NOMO-1 (cell line): ENCODE results near the gene DEPP1.
"Not testable (repeated sequence)": the region's sequence is repeated elsewhere in the genome, so short reads cannot be mapped to it uniquely, and the experiment has no call there.

Experiments
- DNase-seq, 2 experiments: peaks; one replicate each; lab custom pipeline; 2025; ENCODE audit not compliant: unreplicated experiment in 2 of 2; lab: John Stamatoyannopoulos, UW

The DEPP1 gene

GRCh38 chr10:44978570-44979280 is at the start of gene DEPP1:
TSS of gene DEPP1 (minus strand) at chr10:44978809. CDS start at chr10:44978030, 779 bp downstream.
- DNase-seq, result no peak

DNA sequence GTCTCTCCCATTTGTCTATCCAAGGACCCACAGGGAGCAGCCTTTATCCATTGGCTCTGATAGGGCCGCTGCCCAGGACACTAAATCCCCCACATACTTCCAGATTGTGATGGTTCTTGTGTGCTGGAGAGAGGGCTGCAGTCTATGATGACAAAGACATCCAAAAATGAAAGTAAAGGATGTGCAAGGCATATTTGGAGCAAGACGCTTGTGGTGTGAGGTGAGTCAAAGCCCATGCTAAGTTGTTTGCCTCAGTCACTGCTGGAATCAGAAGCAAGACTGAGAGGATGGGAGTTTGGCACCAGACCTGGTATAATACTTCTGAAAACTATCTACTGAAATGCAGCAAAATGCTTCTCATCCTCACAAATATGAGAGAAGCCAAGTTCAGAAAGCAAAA is 44.8 kb upstream of the DEPP1 start:
- DNase-seq, result no peak

DNA sequence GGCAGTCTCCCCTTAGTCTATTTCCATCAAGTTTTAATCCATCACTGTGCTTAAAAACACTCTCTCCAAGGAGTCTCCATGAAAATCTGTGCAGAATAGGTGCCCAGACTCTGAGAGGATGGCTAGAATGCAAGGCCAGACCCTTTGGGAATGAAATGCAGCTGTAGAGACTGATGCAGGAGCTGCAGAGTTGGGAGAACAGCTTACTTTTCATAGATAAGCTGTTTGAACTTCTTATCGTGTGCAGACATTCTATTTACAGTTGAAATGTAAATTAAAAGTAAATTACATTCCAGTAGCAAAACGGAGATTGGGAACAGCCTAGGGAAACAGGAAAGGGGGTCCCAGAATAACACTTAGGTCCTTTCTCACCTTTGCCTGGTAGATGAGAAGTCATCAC is 37.0 kb upstream of the DEPP1 start:
- no peak for DNase-seq

- not testable (repeated sequence) for DNase-seq
Observed at GRCh38 chr10:45014557-45014956, 35.9 kb upstream of the DEPP1 start.

DNA sequence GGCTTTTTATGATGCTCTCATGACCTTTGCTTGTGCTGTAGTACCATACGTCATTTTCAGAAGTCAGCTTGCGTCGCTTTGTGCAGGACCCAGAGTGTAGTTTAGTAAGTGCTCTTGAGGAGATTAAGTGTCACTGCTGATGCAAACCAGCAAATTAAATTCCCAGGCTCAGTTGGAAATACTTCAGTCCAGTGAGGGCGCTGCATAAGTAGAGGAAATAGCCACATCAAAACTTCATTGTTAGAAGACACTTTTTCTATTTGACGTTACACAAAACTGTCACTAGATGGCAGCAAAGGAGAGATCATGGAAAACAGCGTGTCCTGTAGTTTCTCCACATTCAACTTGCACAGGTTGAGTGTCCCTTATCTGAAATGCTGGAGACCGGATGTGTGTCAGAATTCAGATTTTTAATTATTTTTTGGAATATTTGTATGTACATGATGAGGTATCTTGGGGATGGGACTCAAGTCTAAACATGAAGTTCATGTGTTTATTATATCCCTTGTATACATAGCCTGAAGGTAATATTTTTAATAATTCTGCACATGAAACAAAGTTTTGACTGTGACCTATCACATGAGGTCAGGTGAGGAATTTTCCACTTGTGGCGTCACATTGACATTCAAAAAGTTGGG is 30.0 kb upstream of the DEPP1 start:
- DNase-seq, result peak; percentile 59 to 84

DNA sequence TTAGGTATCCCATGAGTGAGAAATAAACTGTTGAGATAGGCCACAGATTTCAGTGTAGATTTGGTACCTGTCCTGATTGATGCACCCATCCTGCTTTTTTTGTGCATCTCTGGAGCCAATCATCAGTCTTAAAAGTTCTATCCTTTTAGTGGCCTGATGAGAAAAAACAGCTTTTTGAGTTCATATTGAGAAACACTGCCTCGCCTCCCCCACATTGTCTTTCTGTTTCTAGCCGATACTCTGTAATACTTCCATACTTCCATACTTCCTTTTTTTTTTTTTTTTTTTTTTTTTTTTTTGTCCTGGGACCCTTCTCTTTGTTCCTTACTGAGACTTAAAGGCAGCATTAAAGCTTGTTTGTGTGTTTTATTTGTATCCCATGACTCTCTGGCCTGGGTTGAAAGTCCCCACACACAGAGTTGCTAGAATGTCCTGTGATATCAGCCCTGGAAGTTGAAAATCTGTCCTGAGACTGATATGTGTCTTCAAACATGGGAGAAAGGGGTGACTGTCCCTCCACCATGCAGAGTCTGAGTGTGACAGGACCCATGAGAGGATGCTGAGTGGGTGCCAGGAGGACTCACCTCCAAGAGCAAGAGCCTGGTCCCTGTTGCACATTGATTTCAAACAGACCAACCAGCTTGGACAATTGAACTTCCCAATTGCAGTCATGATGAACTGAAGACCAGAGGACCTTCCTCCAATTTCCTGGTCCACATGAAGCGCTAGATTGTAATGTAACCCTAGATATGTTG is 27.8 kb upstream of the DEPP1 start:
- DNase-seq, result peak in 1 of 2 experiments; percentile 7

GRCh38 chr10:45005284-45005683 is 26.7 kb upstream of the DEPP1 start:
- no peak for DNase-seq

GRCh38 chr10:45004661-45005060 is 26.1 kb upstream of the DEPP1 start:
- DNase-seq, result no peak

GRCh38 chr10:45003432-45004000 is 24.9 kb upstream of the DEPP1 start:
- no peak for DNase-seq

DNA sequence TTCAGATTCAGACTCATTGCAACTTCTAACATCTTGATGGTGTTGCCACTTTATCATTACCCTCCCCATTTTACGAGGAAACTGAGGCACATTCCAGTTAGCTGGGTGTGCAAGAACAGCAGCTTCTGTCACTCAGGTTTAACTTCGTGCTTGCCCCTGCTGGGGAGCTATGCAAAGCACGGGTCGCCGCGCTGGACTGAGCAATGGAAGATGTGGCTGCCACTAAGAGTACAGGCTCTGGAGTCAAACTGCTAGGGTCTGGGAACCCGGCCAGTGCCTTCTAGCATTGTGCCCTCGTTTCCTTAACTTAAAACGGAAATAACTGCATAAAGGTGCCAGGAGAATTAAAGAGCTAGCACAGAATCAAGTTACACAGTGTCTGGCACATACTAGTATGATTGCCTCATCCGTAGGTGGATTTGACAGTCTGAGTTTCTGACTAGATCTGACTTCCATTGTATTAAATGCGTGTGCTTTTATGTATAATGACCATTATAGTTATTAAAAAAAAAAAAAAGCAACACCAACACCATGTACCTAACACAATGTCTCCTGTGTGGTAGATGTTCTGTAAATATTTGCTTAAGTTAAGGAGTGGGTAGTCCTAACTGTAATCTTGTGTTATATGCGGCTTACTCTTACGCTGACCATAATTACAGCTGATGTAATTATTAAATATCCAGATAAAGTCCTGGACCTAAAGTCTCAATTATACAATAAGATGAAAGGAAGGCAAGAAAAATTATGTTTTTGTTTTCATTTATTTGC is 23.0 kb upstream of the DEPP1 start:
- DNase-seq, result peak; percentile 55 to 70

DNA sequence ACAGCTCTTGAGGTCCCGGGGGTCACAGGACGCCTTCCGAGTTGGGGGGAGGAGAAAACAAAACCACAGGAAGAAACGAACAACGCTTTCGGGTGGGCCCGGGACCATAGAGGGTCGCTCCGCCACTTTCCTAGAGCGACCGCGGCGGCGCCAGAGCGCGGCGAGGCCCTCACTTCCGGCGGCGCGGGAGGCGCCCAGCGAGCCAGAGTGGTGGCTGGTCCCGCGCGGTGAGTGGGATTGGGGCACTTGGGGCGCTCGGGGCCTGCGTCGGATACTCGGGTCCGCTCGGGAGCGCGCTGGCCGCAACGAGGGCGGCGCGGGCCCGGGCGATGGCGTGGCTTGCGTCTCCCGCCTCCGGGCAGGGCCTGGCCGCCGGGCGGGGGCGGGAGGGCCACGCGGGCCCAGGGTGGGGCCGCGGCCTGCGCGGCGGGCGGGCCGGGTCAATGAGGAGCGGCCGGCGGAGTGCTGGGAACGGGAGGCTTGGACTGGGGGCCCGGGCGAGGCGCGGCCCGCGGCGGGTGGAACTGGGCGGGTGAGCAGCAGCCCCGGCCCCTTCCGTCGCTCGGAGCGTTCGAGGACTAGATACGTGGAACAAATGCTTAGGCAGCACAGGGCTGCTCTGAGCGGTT is 22.3 kb upstream of the DEPP1 start, which contains the start of gene ZNF22:
Gene ZNF22 (plus strand): TSS at position 172 of the 629 bp plus-strand sequence. CDS start 2,446 bp downstream, outside the sequence.
- DNase-seq, result peak; percentile 75

DNA sequence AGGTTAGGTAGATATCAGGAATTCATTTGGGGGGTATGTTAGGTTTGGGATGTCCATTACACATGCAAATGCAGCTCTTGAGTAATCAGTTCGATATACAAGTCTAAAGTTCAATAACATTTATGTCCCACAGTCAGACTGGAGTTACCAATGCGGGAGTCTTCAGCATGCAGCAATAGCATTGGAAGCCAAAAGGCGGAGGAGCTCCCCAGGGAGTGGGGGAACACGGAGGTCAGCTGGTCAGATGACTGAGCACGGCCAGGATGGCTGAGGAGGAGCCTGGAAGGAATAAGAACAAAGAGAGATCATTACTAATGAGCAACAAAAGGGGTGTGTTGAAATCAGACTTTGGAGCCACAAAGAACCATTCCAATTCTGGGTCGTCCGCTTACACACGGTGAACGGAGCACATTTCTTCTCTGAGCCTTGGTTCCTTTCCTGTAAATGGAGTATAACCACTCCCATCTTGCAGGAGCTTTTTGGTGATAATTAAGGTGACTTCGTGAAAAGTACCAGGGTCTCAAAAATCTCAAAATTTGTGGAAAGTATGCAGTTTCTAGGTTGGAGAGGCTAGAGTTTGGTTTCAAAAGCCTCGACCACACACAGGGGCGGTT is 21.6 kb upstream of the DEPP1 start:
- peak in 1 of 2 experiments; percentile 70 for DNase-seq

GRCh38 chr10:44998146-44998631 is 19.6 kb upstream of the DEPP1 start:
- DNase-seq, result no peak

- no peak for DNase-seq
Observed at GRCh38 chr10:44997105-44997748, 18.6 kb upstream of the DEPP1 start.

DNA sequence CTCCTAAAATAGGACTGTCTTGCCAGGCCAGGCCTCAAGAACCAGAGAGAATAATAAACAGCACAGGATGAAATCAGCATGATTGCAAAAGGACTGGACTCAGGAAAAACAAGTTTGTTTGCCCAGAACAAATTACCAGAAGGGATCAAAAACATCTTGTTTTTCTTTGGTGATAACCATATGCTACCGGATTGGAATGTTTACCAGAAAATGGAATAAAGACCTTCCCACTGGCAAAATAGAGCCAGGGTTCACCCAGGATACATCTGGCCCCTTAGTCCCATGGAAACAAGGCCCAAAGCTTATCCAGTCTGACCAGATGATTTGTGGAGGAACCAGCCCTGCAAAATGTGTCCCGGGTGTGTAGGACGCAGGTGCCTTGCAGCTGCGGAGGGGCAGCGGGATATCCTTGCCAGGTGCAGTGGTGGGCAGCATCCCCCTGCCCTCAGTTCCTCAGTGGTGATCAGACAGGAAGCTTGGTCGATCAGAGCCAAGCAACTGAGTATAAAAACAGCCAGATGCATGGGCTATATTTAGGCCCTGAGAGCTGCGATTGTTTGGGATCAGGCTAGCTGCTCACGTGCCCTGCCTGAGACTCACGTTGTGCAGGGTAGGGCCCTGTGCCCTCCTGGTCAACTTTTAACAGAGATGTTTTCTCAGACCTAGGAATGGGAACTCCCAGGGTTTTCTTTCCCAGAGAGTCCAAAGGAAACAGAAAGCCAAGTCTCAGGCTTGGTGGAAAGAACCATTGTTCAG is 17.5 kb upstream of the DEPP1 start:
- no peak for DNase-seq

- no peak for DNase-seq
Observed at GRCh38 chr10:44995581-44995913, 16.9 kb upstream of the DEPP1 start.

- DNase-seq, result no peak
Observed at GRCh38 chr10:44994752-44995530, 16.3 kb upstream of the DEPP1 start.
